HG02970 (cell line): Measurements from ENCODE around the gene MYH7.
"Not testable (repeated sequence)": the region's sequence is repeated elsewhere in the genome, so short reads cannot be mapped to it uniquely, and the experiment has no call there.

Experiments used
- ATAC-seq: cut with Tn5 transposase; IDR thresholded peaks from one replicate; pipeline ENCODE4 v1.9.1; 2021; ENCODE audit warnings: mild to moderate bottlenecking, moderate library complexity, moderate number of reproducible peaks; ENCODE audit not compliant: unreplicated experiment, low FRiP score

The MYH7 gene

GRCh38 chr14:23392613-23393012 lies 42.8 kb downstream of the MYH7 start:
- no peak for ATAC-seq

GRCh38 chr14:23389871-23390270 lies 45.6 kb downstream of the MYH7 start:
- not testable (repeated sequence) for ATAC-seq

GRCh38 chr14:23389396-23389795 lies 46.1 kb downstream of the MYH7 start:
- no peak for ATAC-seq

- ATAC-seq: no peak
These were observed 46.5 kb downstream of the MYH7 start for GRCh38 chr14:23388996-23389395.

GRCh38 chr14:23387916-23388882 lies 47.3 kb downstream of the MYH7 start:
- no peak for ATAC-seq

- no peak for ATAC-seq
These were observed 48.5 kb downstream of the MYH7 start for GRCh38 chr14:23386999-23387398.

- not testable (repeated sequence) for ATAC-seq
These were observed 49.2 kb downstream of the MYH7 start for GRCh38 chr14:23386266-23386657.

GRCh38 chr14:23385642-23386265 lies 49.7 kb downstream of the MYH7 start:
- ATAC-seq: no peak

GRCh38 chr14:23385244-23385641 lies 50.2 kb downstream of the MYH7 start:
- ATAC-seq: no peak

GRCh38 chr14:23384364-23385080 lies 50.9 kb downstream of the MYH7 start:
- ATAC-seq: no peak

GRCh38 chr14:23382731-23383440 lies 52.6 kb downstream of the MYH7 start:
- ATAC-seq: no peak

GRCh38 chr14:23382276-23382675 lies 53.2 kb downstream of the MYH7 start:
- no peak for ATAC-seq

GRCh38 chr14:23381871-23382270 lies 53.6 kb downstream of the MYH7 start:
- no peak for ATAC-seq

GRCh38 chr14:23380976-23381375 lies 54.5 kb downstream of the MYH7 start:
- no peak for ATAC-seq

- ATAC-seq: no peak
These were observed 55.1 kb downstream of the MYH7 start for GRCh38 chr14:23380197-23380914.

- ATAC-seq: no peak
These were observed 55.9 kb downstream of the MYH7 start for GRCh38 chr14:23379366-23380196.

- ATAC-seq: no peak
These were observed 56.7 kb downstream of the MYH7 start for GRCh38 chr14:23378612-23379220.
